Panc1 (cell line): ENCODE data around the gene AP3S2. TPM values are rescaled to one million over a fixed set of nuclear protein-coding genes. Genes with fewer than 3 reads are reported as not detected.

Experiments
- ATAC-seq: fragments of 200-7000 bp; cut with Tn5 transposase; 2 replicates; pipeline ENCODE4 v1.9.1; 2020; ENCODE audit warnings: mild to moderate bottlenecking, moderate library complexity
- BruUV-seq: library from RNA; stranded (reverse); fragments of 400-500 nt; replicated peaks from 2 replicates; lab custom pipeline; 2021; lab: Mats Ljungman, UMichigan
- CTCF ChIA-PET: fragments of 300-600 bp; sonication (Branson Sonifier 250); formaldehyde crosslinking; loops from one replicate; lab custom pipeline; 2022; ENCODE audit warnings: antibody characterized with exemption; lab: Charles Lee
- POLR2A ChIA-PET: fragments of 300-600 bp; sonication (Branson Sonifier 250); formaldehyde crosslinking; loops from one replicate; lab custom pipeline; 2022; ENCODE audit warnings: antibody characterized with exemption; lab: Charles Lee
- DNase-seq: peaks from one replicate; pipeline ENCODE4 v3.0.0-alpha.2; 2010; ENCODE audit warnings: low read depth, low spot score
- H3K27ac ChIP-seq: 2 replicates; pipeline ENCODE4 v1.5.1; 2011; ENCODE audit warnings: mild to moderate bottlenecking, low read length, inconsistent platforms
- H3K27me3 ChIP-seq: fragments of 200-500 bp; sonication (Bioruptor generic); 2 replicates; pipeline ENCODE4 v1.6.0; 2014; ENCODE audit warnings: low read length, inconsistent platforms; ENCODE audit not compliant: control insufficient read depth, insufficient read depth
- H3K36me3 ChIP-seq: fragments of 200-500 bp; sonication (Bioruptor generic); 2 replicates; pipeline ENCODE4 v1.5.1; 2014; ENCODE audit warnings: inconsistent platforms, mild to moderate bottlenecking, low read length, moderate library complexity; ENCODE audit not compliant: control insufficient read depth, insufficient read depth
- H3K4me1 ChIP-seq: 2 replicates; pipeline ENCODE4 v1.5.1; 2011; ENCODE audit warnings: inconsistent platforms, mild to moderate bottlenecking, low read length, moderate library complexity; ENCODE audit not compliant: control insufficient read depth, insufficient read depth
- H3K4me3 ChIP-seq, 2 experiments: 2 replicates each; pipeline ENCODE4 v1.5.1; 2011 to 2012; ENCODE audit warnings: low read depth in 2 of 2, low read length in 2 of 2, mild to moderate bottlenecking in 2 of 2, inconsistent platforms in 1 of 2, moderate library complexity in 1 of 2
- H3K9me3 ChIP-seq: fragments of 200-500 bp; sonication (Bioruptor generic); 2 replicates; pipeline ENCODE4 v1.5.1; 2014; ENCODE audit warnings: low read depth, mild to moderate bottlenecking, inconsistent platforms, low read length, moderate library complexity; ENCODE audit not compliant: control insufficient read depth, insufficient read depth
- CTCF ChIP-seq: fragments of 450-650 bp; IDR thresholded peaks from 2 replicates; pipeline ENCODE4 v1.5.1; 2017; ENCODE audit warnings: mild to moderate bottlenecking
- POLR2AphosphoS5 ChIP-seq: IDR thresholded peaks from 2 replicates; pipeline ENCODE4 v1.6.1; 2012; ENCODE audit warnings: mild to moderate bottlenecking, low read depth, low read length, moderate library complexity
- SIN3A ChIP-seq: IDR thresholded peaks from 2 replicates; pipeline ENCODE4 v1.6.1; 2012; ENCODE audit warnings: low read depth, mild to moderate bottlenecking, low read length, moderate library complexity, borderline replicate concordance; ENCODE audit not compliant: insufficient read depth
- TCF7L2 ChIP-seq: IDR thresholded peaks from 2 replicates; pipeline ENCODE4 v1.6.1; 2011; ENCODE audit warnings: mild to moderate bottlenecking, low read depth, low read length, inconsistent platforms
- in situ Hi-C: cut with HindIII; loops from 2 replicates; pipeline ENCODE4 v1.10.0; 2016; ENCODE audit warnings: low sequenced_read_pairs, low pct_unique_long_range_greater_than_20kb
- intact Hi-C: fragments of 100-400 bp; cut with micrococcal nuclease; formaldehyde crosslinking; loops from one replicate; pipeline ENCODE4 v1.10.0; 2022; ENCODE audit not compliant: unreplicated experiment
- total RNA-seq: library from RNA; stranded (reverse); gene quantifications from one replicate; pipeline ENCODE4 v1.2.1, GENCODE V29; 2021; ENCODE audit not compliant: unreplicated experiment
- TF ChIP-seq, protein P1 (sequence below), 2 experiments: IDR thresholded peaks; 2 replicates each; pipeline ENCODE4 v1.6.1; 2011 to 2012; ENCODE audit warnings: low read depth in 2 of 2, control low read depth in 1 of 2, low read length in 1 of 2, mild to moderate bottlenecking in 1 of 2, moderate library complexity in 1 of 2; ENCODE audit not compliant: insufficient read depth in 1 of 2

Gene AP3S2
- total RNA-seq, 1 experiment from 2014 or later, result 24.6 TPM

- Histone ChIP-seq H3K27me3 (no peaks in the 10 kb centered on the region), H3K27ac (no peak overlapping the region), H3K36me3 (0 out of 2 replicates have a peak, but pooled peaks cover 5% of the 10 kb centered on the region), H3K4me3 (no peak overlapping the region), H3K9me3 (no peaks in the 10 kb centered on the region), H3K4me1 (no peaks in the 10 kb centered on the region)
- in situ Hi-C loops, result loop anchor here (10.0 kb wide), 1 partner anchor 120 kb away; the partner anchor contains the start of gene MESP1
- POLR2A ChIA-PET, result interaction anchor here (0.6 kb wide), 1 partner anchor 681 kb away, joined by 4 read pairs; no protein-coding TSS in a partner anchor
- TF ChIP-seq CTCF (peak; percentile 98), POLR2AphosphoS5 (no peak), SIN3A (no peak), TCF7L2 (no peak)
- TF ChIP-seq, protein P1, sequence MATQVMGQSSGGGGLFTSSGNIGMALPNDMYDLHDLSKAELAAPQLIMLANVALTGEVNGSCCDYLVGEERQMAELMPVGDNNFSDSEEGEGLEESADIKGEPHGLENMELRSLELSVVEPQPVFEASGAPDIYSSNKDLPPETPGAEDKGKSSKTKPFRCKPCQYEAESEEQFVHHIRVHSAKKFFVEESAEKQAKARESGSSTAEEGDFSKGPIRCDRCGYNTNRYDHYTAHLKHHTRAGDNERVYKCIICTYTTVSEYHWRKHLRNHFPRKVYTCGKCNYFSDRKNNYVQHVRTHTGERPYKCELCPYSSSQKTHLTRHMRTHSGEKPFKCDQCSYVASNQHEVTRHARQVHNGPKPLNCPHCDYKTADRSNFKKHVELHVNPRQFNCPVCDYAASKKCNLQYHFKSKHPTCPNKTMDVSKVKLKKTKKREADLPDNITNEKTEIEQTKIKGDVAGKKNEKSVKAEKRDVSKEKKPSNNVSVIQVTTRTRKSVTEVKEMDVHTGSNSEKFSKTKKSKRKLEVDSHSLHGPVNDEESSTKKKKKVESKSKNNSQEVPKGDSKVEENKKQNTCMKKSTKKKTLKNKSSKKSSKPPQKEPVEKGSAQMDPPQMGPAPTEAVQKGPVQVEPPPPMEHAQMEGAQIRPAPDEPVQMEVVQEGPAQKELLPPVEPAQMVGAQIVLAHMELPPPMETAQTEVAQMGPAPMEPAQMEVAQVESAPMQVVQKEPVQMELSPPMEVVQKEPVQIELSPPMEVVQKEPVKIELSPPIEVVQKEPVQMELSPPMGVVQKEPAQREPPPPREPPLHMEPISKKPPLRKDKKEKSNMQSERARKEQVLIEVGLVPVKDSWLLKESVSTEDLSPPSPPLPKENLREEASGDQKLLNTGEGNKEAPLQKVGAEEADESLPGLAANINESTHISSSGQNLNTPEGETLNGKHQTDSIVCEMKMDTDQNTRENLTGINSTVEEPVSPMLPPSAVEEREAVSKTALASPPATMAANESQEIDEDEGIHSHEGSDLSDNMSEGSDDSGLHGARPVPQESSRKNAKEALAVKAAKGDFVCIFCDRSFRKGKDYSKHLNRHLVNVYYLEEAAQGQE (IDR thresholded peaks at IDR 0.05; ENCODE audit: insufficient read depth in 1 of 2, low read depth in 2 of 2, low read length in 1 of 2), result no peak
- ATAC-seq, result peak; percentile 100
- BruUV-seq, result no TSS peak
- CTCF ChIA-PET, result interaction anchor here (0.6 to 1.9 kb wide), 19 partner anchors 9 to 237 kb away, joined by 3 to 40 read pairs (median 5); no protein-coding TSS in a partner anchor
- peak; percentile 58 for DNase-seq
- intact Hi-C loops, result loop anchor here (2.0 kb wide), 1 partner anchor 114 kb away; no protein-coding TSS in a partner anchor
Measured at GRCh38 chr15:89874926-89875564, 18.7 kb downstream of the AP3S2 start.

DNA sequence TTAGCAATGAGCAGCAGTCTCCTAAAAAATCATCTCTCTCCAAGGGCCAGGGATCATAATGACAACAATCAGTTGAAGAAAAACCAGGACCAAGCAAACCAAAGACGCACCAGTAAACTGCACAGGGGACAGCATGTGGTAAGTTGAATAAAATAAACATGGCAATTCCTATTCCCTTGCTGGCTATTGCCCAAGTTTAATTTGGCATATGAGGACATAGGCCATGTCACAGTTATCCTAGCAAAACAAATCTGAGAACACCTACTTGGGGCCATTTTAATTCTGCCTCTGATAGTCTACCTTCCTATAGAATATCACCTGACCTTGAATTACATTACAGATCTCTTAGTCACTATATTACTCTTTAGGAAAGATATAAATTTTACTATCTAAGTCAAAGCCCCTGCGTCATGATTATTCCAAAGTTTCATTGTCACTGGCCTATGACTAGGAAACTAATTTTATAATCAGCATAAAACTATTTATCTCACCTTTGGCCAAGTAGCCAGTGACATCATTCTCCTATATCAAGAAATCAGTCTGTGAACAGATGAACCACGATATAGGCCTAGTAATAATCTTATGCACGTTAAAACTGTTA, 23.0 kb downstream of the AP3S2 start:
- no peak for TF ChIP-seq SIN3A
- TF ChIP-seq, protein P1 (IDR thresholded peaks at IDR 0.05; ENCODE audit: insufficient read depth in 1 of 2, low read depth in 2 of 2, low read length in 1 of 2), result no peak
- TF ChIP-seq POLR2AphosphoS5, result no peak
- no peak for TF ChIP-seq TCF7L2
- TF ChIP-seq CTCF, result no peak
- no peak for DNase-seq
- H3K27ac ChIP-seq, result no peak overlapping the region
- no TSS peak for BruUV-seq
- ATAC-seq, result no peak
- no peaks in the 10 kb centered on the region for H3K4me1 ChIP-seq
- no peaks in the 10 kb centered on the region for H3K36me3 ChIP-seq
- H3K27me3 ChIP-seq, result no peaks in the 10 kb centered on the region
- CTCF ChIA-PET, result no interaction called here
- intact Hi-C loops (no loop called here), in situ Hi-C loops (loop anchor here (10.0 kb wide), 1 partner anchor 116 kb away; the partner anchor contains the start of gene MESP1)
- POLR2A ChIA-PET, result no interaction called here
- no peaks in the 10 kb centered on the region for H3K9me3 ChIP-seq
- H3K4me3 ChIP-seq, result no peak overlapping the region
